RCC 7860 (cell line): ENCODE measurements around the gene PARG.
"Not testable (repeated sequence)": the region's sequence is repeated elsewhere in the genome, so short reads cannot be mapped to it uniquely, and the experiment has no call there.

Source experiments
- DNase-seq: peaks from one replicate; pipeline ENCODE4 v3.0.0-alpha.2; 2015; ENCODE audit warnings: low spot score
- FAIRE-seq: peaks from 2 replicates; lab custom pipeline; 2012; peaks lifted over from hg19 to GRCh38; lab: Jason Lieb, UNC

The PARG gene

GRCh38 chr10:49941447-49942338 is at the start of gene PARG, which contains the start of gene TIMM23B:
TSS of gene PARG (minus strand) at chr10:49942027. CDS start at chr10:49941725, 302 bp downstream.
TSS of gene TIMM23B (plus strand) at chr10:49942053. CDS start at chr10:49942195, 142 bp downstream.
- DNase-seq (peak; percentile 54), FAIRE-seq (peak; percentile 18)

GRCh38 chr10:49988376-49988775 is 46.5 kb upstream of the PARG start, which contains the start of gene AGAP6:
TSS of gene AGAP6 (plus strand) at chr10:49988406. CDS start at chr10:49988716, 310 bp downstream.
- not testable (repeated sequence) for DNase-seq, FAIRE-seq

- FAIRE-seq, DNase-seq: not testable (repeated sequence)
Measured at GRCh38 chr10:49987207-49987606, 45.4 kb upstream of the PARG start.

GRCh38 chr10:49977756-49978155 is 35.9 kb upstream of the PARG start:
- DNase-seq, FAIRE-seq: not testable (repeated sequence)

- not testable (repeated sequence) for FAIRE-seq
Measured at GRCh38 chr10:49972094-49972493, 30.3 kb upstream of the PARG start.

GRCh38 chr10:49971466-49971865 is 29.6 kb upstream of the PARG start:
- FAIRE-seq = not testable (repeated sequence)

More at GRCh38 chr10:49972094-49972493, 30.3 kb upstream of the PARG start:
- DNase-seq = not testable (repeated sequence)

GRCh38 chr10:49970331-49970857 is 28.6 kb upstream of the PARG start:
- FAIRE-seq, DNase-seq: not testable (repeated sequence)

More at GRCh38 chr10:49971466-49971865, 29.6 kb upstream of the PARG start:
- DNase-seq = not testable (repeated sequence)

GRCh38 chr10:49953122-49953521 is 11.3 kb upstream of the PARG start:
- not testable (repeated sequence) for DNase-seq
- peak; percentile 37 for FAIRE-seq

- DNase-seq, FAIRE-seq: not testable (repeated sequence)
Measured at GRCh38 chr10:49952006-49952405, 10.2 kb upstream of the PARG start.

- FAIRE-seq, DNase-seq: not testable (repeated sequence)
Measured at GRCh38 chr10:49948737-49949136, 6.9 kb upstream of the PARG start.

- DNase-seq, FAIRE-seq: not testable (repeated sequence)
Measured at GRCh38 chr10:49948142-49948541, 6.3 kb upstream of the PARG start.

GRCh38 chr10:49943607-49944006 is 1.8 kb upstream of the PARG start:
- FAIRE-seq, DNase-seq: not testable (repeated sequence)

- DNase-seq, FAIRE-seq: not testable (repeated sequence)
Measured at GRCh38 chr10:49942339-49942705, 495 bp upstream of the PARG start.

- not testable (repeated sequence) for FAIRE-seq, DNase-seq
Measured at GRCh38 chr10:49931959-49932728, 9.7 kb downstream of the PARG start.

GRCh38 chr10:49931276-49931675 is 10.6 kb downstream of the PARG start:
- FAIRE-seq, DNase-seq: not testable (repeated sequence)

GRCh38 chr10:49923572-49923971 is 18.3 kb downstream of the PARG start:
- DNase-seq, FAIRE-seq: not testable (repeated sequence)

GRCh38 chr10:49922041-49922440 is 19.8 kb downstream of the PARG start:
- FAIRE-seq = not testable (repeated sequence)

GRCh38 chr10:49917927-49918326 is 23.9 kb downstream of the PARG start:
- DNase-seq, FAIRE-seq: not testable (repeated sequence)

More at GRCh38 chr10:49922041-49922440, 19.8 kb downstream of the PARG start:
- DNase-seq = not testable (repeated sequence)

- not testable (repeated sequence) for DNase-seq
- peak; percentile 89 for FAIRE-seq
Measured at GRCh38 chr10:49916451-49916850, 25.4 kb downstream of the PARG start.

- not testable (repeated sequence) for FAIRE-seq, DNase-seq
Measured at GRCh38 chr10:49910295-49910694, 31.5 kb downstream of the PARG start.
